ENCODE data around the gene C9orf43.

Gene C9orf43

GRCh38 chr9:113471143-113471542 is 60.6 kb downstream of the C9orf43 start:
- DNase-seq: no peak

- no peak for DNase-seq
Observed at GRCh38 chr9:113471566-113471965, 61.0 kb downstream of the C9orf43 start.

- DNase-seq: no peak
Observed at GRCh38 chr9:113472199-113472598, 61.7 kb downstream of the C9orf43 start.

GRCh38 chr9:113474360-113475028 is 63.9 kb downstream of the C9orf43 start:
- DNase-seq: no peak

- DNase-seq: no peak
Observed at GRCh38 chr9:113475031-113475430, 64.5 kb downstream of the C9orf43 start.

- no peak for DNase-seq
Observed at GRCh38 chr9:113475992-113476391, 65.4 kb downstream of the C9orf43 start.

- no peak for DNase-seq
Observed at GRCh38 chr9:113476511-113476916, 66.0 kb downstream of the C9orf43 start.

GRCh38 chr9:113477058-113477457 is 66.5 kb downstream of the C9orf43 start:
- DNase-seq: no peak

GRCh38 chr9:113477661-113478060 is 67.1 kb downstream of the C9orf43 start:
- no peak for DNase-seq

GRCh38 chr9:113479174-113479621 is 68.7 kb downstream of the C9orf43 start:
- DNase-seq: no peak

Data from bone marrow (tissue), 2 donors.